AG08395 (cell line): ENCODE results near the gene DOCK8.
"Not testable (repeated sequence)": the region's sequence is repeated elsewhere in the genome, so short reads cannot be mapped to it uniquely, and the experiment has no call there.

ENCODE experiments used
- DNase-seq: peaks from one replicate; pipeline ENCODE4 v3.0.0; 2012; ENCODE audit warnings: mixed read lengths, low spot score

DOCK8 gene

GRCh38 chr9:214648-215493 lies at the start of gene DOCK8:
Gene DOCK8 (plus strand): TSS chr9:214865. CDS start chr9:214977, 112 bp downstream.
- no peak for DNase-seq

GRCh38 chr9:169757-170156 lies 44.9 kb upstream of the DOCK8 start:
- not testable (repeated sequence) for DNase-seq

- DNase-seq, result not testable (repeated sequence)
Observed at GRCh38 chr9:178140-178825, 36.4 kb upstream of the DOCK8 start.

- not testable (repeated sequence) for DNase-seq
Observed at GRCh38 chr9:178970-179383, 35.7 kb upstream of the DOCK8 start, which contains the start of gene ZNG1A. Gene ZNG1A (minus strand): TSS chr9:179056. CDS start chr9:178969, 87 bp downstream.

- not testable (repeated sequence) for DNase-seq
Observed at GRCh38 chr9:199601-200000, 15.1 kb upstream of the DOCK8 start.

GRCh38 chr9:206481-206880 lies 8.2 kb upstream of the DOCK8 start:
- DNase-seq, result no peak

- no peak for DNase-seq
Observed at GRCh38 chr9:209143-209758, 5.4 kb upstream of the DOCK8 start.

- no peak for DNase-seq
Observed at GRCh38 chr9:211036-211435, 3.6 kb upstream of the DOCK8 start.

- no peak for DNase-seq
Observed at GRCh38 chr9:211557-211956, 3.1 kb upstream of the DOCK8 start.

- no peak for DNase-seq
Observed at GRCh38 chr9:212297-212696, 2.4 kb upstream of the DOCK8 start.

- DNase-seq, result not testable (repeated sequence)
Observed at GRCh38 chr9:213901-214300, 764 bp upstream of the DOCK8 start.

- no peak for DNase-seq
Observed at GRCh38 chr9:214351-214647, 366 bp upstream of the DOCK8 start.

GRCh38 chr9:215631-216155 lies 1.0 kb downstream of the DOCK8 start:
- no peak for DNase-seq

GRCh38 chr9:216866-217265 lies 2.2 kb downstream of the DOCK8 start:
- no peak for DNase-seq

GRCh38 chr9:217950-218349 lies 3.3 kb downstream of the DOCK8 start:
- no peak for DNase-seq

- not testable (repeated sequence) for DNase-seq
Observed at GRCh38 chr9:219036-219435, 4.4 kb downstream of the DOCK8 start.

- no peak for DNase-seq
Observed at GRCh38 chr9:219670-220365, 5.2 kb downstream of the DOCK8 start.

- DNase-seq, result no peak
Observed at GRCh38 chr9:221989-222776, 7.5 kb downstream of the DOCK8 start.

GRCh38 chr9:223152-223551 lies 8.5 kb downstream of the DOCK8 start:
- DNase-seq, result no peak

GRCh38 chr9:224026-224425 lies 9.4 kb downstream of the DOCK8 start:
- DNase-seq, result no peak
